ENCODE results near the gene CSN1S1.
A peak's percentile ranks its signal among the peaks of the same experiment; 100 is the strongest.
"Not testable (repeated sequence)": the region's sequence is repeated elsewhere in the genome, so short reads cannot be mapped to it uniquely, and the experiment has no call there.

The CSN1S1 gene

GRCh38 chr4:69930768-69931167 is at the start of gene CSN1S1:
TSS of gene CSN1S1 (plus strand) at chr4:69931068. CDS start at chr4:69932556, 1,488 bp downstream.
- DNase-seq (ENCODE audit: low read depth, low spot score), result no peak

GRCh38 chr4:69881173-69881773 is 49.6 kb upstream of the CSN1S1 start:
- peak; percentile 15 for DNase-seq (ENCODE audit: low read depth, low spot score)

- no peak for DNase-seq (ENCODE audit: low read depth, low spot score)
These were observed 48.7 kb upstream of the CSN1S1 start for GRCh38 chr4:69882150-69882549.

GRCh38 chr4:69888336-69888735 is 42.5 kb upstream of the CSN1S1 start:
- no peak for DNase-seq (ENCODE audit: low read depth, low spot score)

- no peak for DNase-seq (ENCODE audit: low read depth, low spot score)
These were observed 36.7 kb upstream of the CSN1S1 start for GRCh38 chr4:69894186-69894585.

GRCh38 chr4:69894721-69895120 is 36.1 kb upstream of the CSN1S1 start:
- DNase-seq (ENCODE audit: low read depth, low spot score), result no peak

GRCh38 chr4:69896530-69897116 is 34.2 kb upstream of the CSN1S1 start:
- DNase-seq (ENCODE audit: low read depth, low spot score), result no peak

GRCh38 chr4:69907151-69907550 is 23.7 kb upstream of the CSN1S1 start:
- no peak for DNase-seq (ENCODE audit: low read depth, low spot score)

GRCh38 chr4:69909195-69909594 is 21.7 kb upstream of the CSN1S1 start:
- no peak for DNase-seq (ENCODE audit: low read depth, low spot score)

- peak; percentile 44 for DNase-seq (ENCODE audit: low read depth, low spot score)
These were observed 20.7 kb upstream of the CSN1S1 start for GRCh38 chr4:69910016-69910782.

GRCh38 chr4:69920874-69921273 is 10.0 kb upstream of the CSN1S1 start:
- DNase-seq (ENCODE audit: low read depth, low spot score), result no peak

- DNase-seq (ENCODE audit: low read depth, low spot score), result not testable (repeated sequence)
These were observed 7.0 kb upstream of the CSN1S1 start for GRCh38 chr4:69923782-69924410.

- DNase-seq (ENCODE audit: low read depth, low spot score), result no peak
These were observed 3.3 kb downstream of the CSN1S1 start for GRCh38 chr4:69934150-69934549.

GRCh38 chr4:69936566-69936965 is 5.7 kb downstream of the CSN1S1 start:
- no peak for DNase-seq (ENCODE audit: low read depth, low spot score)

GRCh38 chr4:69951602-69952001 is 20.7 kb downstream of the CSN1S1 start:
- no peak for DNase-seq (ENCODE audit: low read depth, low spot score)

GRCh38 chr4:69957209-69957608 is 26.3 kb downstream of the CSN1S1 start:
- DNase-seq (ENCODE audit: low read depth, low spot score), result no peak

GRCh38 chr4:69965628-69966027 is 34.8 kb downstream of the CSN1S1 start, which contains the start of gene CSN2:
TSS of gene CSN2 (minus strand) at chr4:69965728. CDS start at chr4:69960995, 4,733 bp downstream.
- DNase-seq (ENCODE audit: low read depth, low spot score), result no peak

- DNase-seq (ENCODE audit: low read depth, low spot score), result no peak
These were observed 39.2 kb downstream of the CSN1S1 start for GRCh38 chr4:69970071-69970470.

- DNase-seq (ENCODE audit: low read depth, low spot score), result no peak
These were observed 43.8 kb downstream of the CSN1S1 start for GRCh38 chr4:69974631-69975030.

GRCh38 chr4:69977582-69977981 is 46.7 kb downstream of the CSN1S1 start:
- no peak for DNase-seq (ENCODE audit: low read depth, low spot score)

GRCh38 chr4:69984030-69984443 is 53.2 kb downstream of the CSN1S1 start:
- no peak for DNase-seq (ENCODE audit: low read depth, low spot score)

- no peak for DNase-seq (ENCODE audit: low read depth, low spot score)
These were observed 55.8 kb downstream of the CSN1S1 start for GRCh38 chr4:69986663-69987062.
